Activated CD4-positive, alpha-beta T cell treated with anti-CD3 and anti-CD28 coated beads for 36 hours (primary cell): ENCODE measurements around the gene DDX60. TPM values are rescaled to one million over a fixed set of nuclear protein-coding genes. Genes with fewer than 3 reads are reported as not detected.

Experiments used
- ATAC-seq: fragments of 200-7000 bp; cut with Tn5 transposase; one replicate; pipeline ENCODE4 v1.10.0; 2021; ENCODE audit warnings: mild to moderate bottlenecking, moderate library complexity
- CTCF ChIA-PET: fragments of 350-600 bp; sonication (Branson Sonifier 250); formaldehyde crosslinking; loops from one replicate; lab custom pipeline; 2021; ENCODE audit warnings: antibody characterized with exemption; lab: Charles Lee
- POLR2A ChIA-PET: fragments of 350-600 bp; sonication (Branson Sonifier 250); formaldehyde crosslinking; loops from one replicate; lab custom pipeline; 2021; ENCODE audit warnings: antibody characterized with exemption, inconsistent platforms; lab: Charles Lee
- DNase-seq: peaks from one replicate; pipeline ENCODE4 v3.0.0-alpha.2; 2020
- H3K27ac Mint-ChIP-seq: one replicate; pipeline ENCODE4 v1.8.0; 2021; ENCODE audit warnings: mixed read lengths
- H3K27me3 Mint-ChIP-seq: one replicate; pipeline ENCODE4 v1.8.0; 2021; ENCODE audit warnings: mixed read lengths
- H3K36me3 Mint-ChIP-seq: one replicate; pipeline ENCODE4 v1.8.0; 2021; ENCODE audit warnings: low read depth, mixed read lengths
- H3K4me1 Mint-ChIP-seq: one replicate; pipeline ENCODE4 v1.8.0; 2021; ENCODE audit warnings: mixed read lengths
- H3K4me3 Mint-ChIP-seq: one replicate; pipeline ENCODE4 v1.8.0; 2021; ENCODE audit warnings: mild to moderate bottlenecking, moderate library complexity, mixed read lengths
- H3K9me3 Mint-ChIP-seq: one replicate; pipeline ENCODE4 v1.8.0; 2021; ENCODE audit warnings: low read depth, mixed read lengths
- intact Hi-C, 2 experiments: fragments of 100-400 bp; cut with DNase I in 1 of 2; cut with micrococcal nuclease in 1 of 2; formaldehyde crosslinking; loops; one replicate each; pipeline versions ENCODE4 v1.14.2 to v1.15.1; 2022 to 2024; cut with DNase I, micrococcal nuclease
- total RNA-seq, 2 experiments: library from RNA; stranded (reverse); gene quantifications; one replicate each; pipeline ENCODE4 v1.2.3, GENCODE V29; 2021

The DDX60 gene
- total RNA-seq, 2 experiments from 2014 or later: 22.2 to 23.8 TPM

- intact Hi-C loops: no loop called here
- ChIA-PET POLR2A (no interaction called here), CTCF (interaction anchor here (0.6 kb wide), 2 partner anchors 37 to 85 kb away, joined by 3 to 4 read pairs; no protein-coding TSS in a partner anchor)
- DNase-seq (no peak), ATAC-seq (no peak)
- H3K36me3 Mint-ChIP-seq: peaks cover 17% of the 10 kb centered on the region
- H3K27ac Mint-ChIP-seq: no peak overlapping the region
- H3K9me3 Mint-ChIP-seq: peaks cover 26% of the 10 kb centered on the region
- no peaks in the 10 kb centered on the region for H3K27me3 Mint-ChIP-seq
- no peak overlapping the region for H3K4me3 Mint-ChIP-seq
- H3K4me1 Mint-ChIP-seq: no peaks in the 10 kb centered on the region
Measured at GRCh38 chr4:168203233-168203911, 115.2 kb downstream of the DDX60 start.

DNA sequence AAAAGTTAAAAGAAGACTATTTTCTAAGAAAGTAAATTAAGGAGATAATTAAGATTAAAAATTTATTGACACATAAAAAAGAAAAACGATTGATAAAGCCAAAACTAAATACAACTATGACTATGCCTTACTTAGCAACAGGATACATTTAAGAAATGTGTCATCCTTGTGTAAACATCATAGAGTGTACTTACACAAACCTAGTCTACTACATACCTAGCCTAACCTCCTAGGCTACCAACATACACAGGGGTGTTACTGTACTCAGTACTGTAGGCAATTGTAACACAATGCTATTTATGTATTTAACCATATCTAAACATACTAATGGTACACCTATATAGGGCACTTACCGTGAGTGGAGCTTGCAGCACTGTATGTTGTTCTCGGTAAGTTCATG lies 117.9 kb downstream of the DDX60 start:
- no peak for DNase-seq
- Mint-ChIP-seq H3K27me3 (no peaks in the 10 kb centered on the region), H3K4me3 (no peak overlapping the region), H3K36me3 (peaks cover 17% of the 10 kb centered on the region), H3K27ac (no peak overlapping the region), H3K9me3 (peaks cover 22% of the 10 kb centered on the region), H3K4me1 (no peaks in the 10 kb centered on the region)
- no peak for ATAC-seq
- ChIA-PET CTCF (interaction anchor here (0.6 kb wide), 1 partner anchor 718 kb away, joined by 3 read pairs; no protein-coding TSS in a partner anchor), POLR2A (no interaction called here)
- intact Hi-C loops: no loop called here

DNA sequence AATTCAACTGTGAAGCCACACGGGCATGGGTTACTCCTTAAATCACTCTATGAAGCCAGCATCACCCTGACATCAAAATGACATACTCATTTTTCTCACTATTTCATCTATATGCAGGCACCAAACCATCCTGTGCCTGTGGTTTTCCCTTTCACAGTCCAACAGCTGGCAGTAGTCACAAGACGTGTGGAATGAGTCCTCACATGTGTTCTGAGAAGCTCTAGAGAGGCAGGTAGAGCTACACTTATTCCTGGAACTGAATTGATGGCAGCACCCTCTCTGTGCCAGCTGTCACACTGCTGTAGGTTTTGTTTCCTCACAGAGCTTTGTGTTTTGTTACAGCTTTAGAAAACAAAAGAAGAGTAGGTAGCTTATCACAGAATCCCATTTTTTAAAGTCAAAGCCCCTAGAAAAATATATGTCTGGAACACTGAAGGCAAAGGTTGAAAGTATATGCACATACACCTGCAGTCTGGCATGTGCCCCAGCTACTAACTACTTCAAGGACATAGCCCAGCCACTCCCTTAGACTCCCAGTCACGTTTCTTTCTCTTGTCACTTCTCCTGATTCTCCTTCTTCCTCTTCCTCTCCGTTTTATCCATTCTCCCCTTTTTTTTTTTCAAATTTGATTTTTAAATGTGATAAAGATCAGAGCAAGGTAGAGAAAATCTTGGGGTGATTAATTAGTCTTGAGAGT lies 119.1 kb downstream of the DDX60 start:
- DNase-seq (peak; percentile 17), ATAC-seq (peak; percentile 58)
- Mint-ChIP-seq H3K36me3 (peaks cover 15% of the 10 kb centered on the region), H3K27ac (no peak overlapping the region), H3K4me3 (no peak overlapping the region), H3K4me1 (no peaks in the 10 kb centered on the region), H3K27me3 (no peaks in the 10 kb centered on the region), H3K9me3 (peaks cover 14% of the 10 kb centered on the region)
- CTCF ChIA-PET: no interaction called here
- intact Hi-C loops: no loop called here
- POLR2A ChIA-PET: no interaction called here

DNA sequence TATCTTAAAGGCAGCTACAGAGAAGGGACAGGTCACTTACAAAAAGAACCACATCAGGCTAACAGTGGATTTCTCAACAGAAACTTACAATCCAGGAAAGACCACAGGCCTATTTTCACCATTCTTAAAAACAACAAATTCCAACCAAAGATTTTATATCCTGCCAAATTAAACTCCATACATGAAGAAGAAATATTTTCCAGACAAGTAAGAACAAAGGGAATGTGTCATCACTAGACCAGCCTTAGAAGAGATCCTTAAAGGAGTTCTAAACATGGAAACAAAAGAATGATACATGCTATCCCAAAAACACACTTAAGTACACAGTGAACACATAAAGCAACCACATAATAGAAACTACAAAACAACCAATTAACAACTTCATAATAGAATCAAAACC lies 120.6 kb downstream of the DDX60 start:
- POLR2A ChIA-PET: no interaction called here
- DNase-seq: no peak
- Mint-ChIP-seq H3K27ac (no peak overlapping the region), H3K36me3 (peaks cover 9% of the 10 kb centered on the region), H3K4me1 (no peaks in the 10 kb centered on the region), H3K9me3 (peaks cover 9% of the 10 kb centered on the region), H3K27me3 (no peaks in the 10 kb centered on the region), H3K4me3 (no peak overlapping the region)
- CTCF ChIA-PET: no interaction called here
- intact Hi-C loops: no loop called here
- no peak for ATAC-seq

- intact Hi-C loops: loop anchor here in 1 of 2 experiments (10.0 kb wide), 1 partner anchor 1376 kb away; no protein-coding TSS in a partner anchor
- CTCF ChIA-PET: no interaction called here
- Mint-ChIP-seq H3K36me3 (no peaks in the 10 kb centered on the region), H3K4me1 (peaks cover 4% of the 10 kb centered on the region), H3K27me3 (no peaks in the 10 kb centered on the region), H3K4me3 (no peak overlapping the region), H3K27ac (no peak overlapping the region), H3K9me3 (no peaks in the 10 kb centered on the region)
- POLR2A ChIA-PET: no interaction called here
- no peak for ATAC-seq
- no peak for DNase-seq
Measured at GRCh38 chr4:168188754-168189153, 129.8 kb downstream of the DDX60 start.

DNA sequence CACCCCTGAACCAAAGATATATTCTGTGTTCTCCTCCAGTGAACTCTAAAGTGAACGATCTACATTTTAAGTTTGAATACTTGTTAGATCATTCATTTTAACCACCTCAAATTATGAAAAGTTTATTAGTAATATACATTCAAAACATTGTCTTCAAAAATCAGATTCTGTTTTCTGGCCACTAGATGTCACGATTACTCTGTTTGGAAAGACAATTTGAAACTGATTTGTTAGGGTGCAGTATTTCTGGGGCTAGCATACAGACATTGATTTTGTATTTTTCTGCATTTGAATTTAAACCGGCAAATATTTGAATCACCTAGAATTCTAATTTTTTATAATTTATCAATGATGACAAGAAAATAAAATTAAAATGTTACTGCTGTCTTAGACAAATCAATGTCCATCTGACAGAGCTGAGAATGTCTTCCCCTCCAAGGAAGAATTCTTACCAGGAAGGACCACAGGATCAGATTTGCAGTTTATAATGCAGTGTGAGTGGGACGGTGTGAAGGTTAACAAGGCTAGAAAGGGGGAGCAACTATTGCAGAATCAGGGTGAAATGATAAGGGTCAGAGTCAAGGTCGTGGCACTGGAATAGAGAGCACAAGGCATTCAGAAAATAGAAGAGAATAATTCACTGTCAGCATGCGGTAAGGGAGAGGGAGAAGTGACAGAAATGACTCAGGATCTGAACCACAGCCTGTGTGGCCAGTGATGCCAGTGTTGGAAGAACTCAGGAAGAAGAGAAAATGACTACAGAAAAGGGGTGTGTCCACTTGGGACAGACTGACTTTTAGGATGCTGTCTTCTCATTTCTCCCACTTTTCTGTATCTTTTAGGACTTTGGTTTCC lies 134.6 kb downstream of the DDX60 start:
- ATAC-seq: no peak

GRCh38 chr4:168177546-168178149 lies 140.9 kb downstream of the DDX60 start:
- CTCF ChIA-PET: no interaction called here
- Mint-ChIP-seq H3K9me3 (no peaks in the 10 kb centered on the region), H3K27ac (no peak overlapping the region), H3K4me1 (no peaks in the 10 kb centered on the region), H3K4me3 (no peak overlapping the region), H3K27me3 (no peaks in the 10 kb centered on the region), H3K36me3 (no peaks in the 10 kb centered on the region)
- no peak for DNase-seq
- intact Hi-C loops: no loop called here
- no peak for ATAC-seq
- POLR2A ChIA-PET: no interaction called here

More for the DNA sequence above, 134.6 kb downstream of the DDX60 start:
- ChIA-PET POLR2A (no interaction called here), CTCF (interaction anchor here (1.4 kb wide), 1 partner anchor 11 kb away, joined by 3 read pairs; no protein-coding TSS in a partner anchor)
- Mint-ChIP-seq H3K9me3 (no peaks in the 10 kb centered on the region), H3K36me3 (no peaks in the 10 kb centered on the region), H3K4me1 (peaks cover 4% of the 10 kb centered on the region), H3K4me3 (no peak overlapping the region), H3K27ac (no peak overlapping the region), H3K27me3 (no peaks in the 10 kb centered on the region)
- intact Hi-C loops: loop anchor here (1.0 to 10.0 kb wide), 7 partner anchors 329 to 1381 kb away; no protein-coding TSS in a partner anchor
- DNase-seq: no peak

- Mint-ChIP-seq H3K27ac (no peak overlapping the region), H3K36me3 (no peaks in the 10 kb centered on the region), H3K9me3 (no peaks in the 10 kb centered on the region), H3K4me3 (no peak overlapping the region), H3K27me3 (no peaks in the 10 kb centered on the region), H3K4me1 (no peaks in the 10 kb centered on the region)
- intact Hi-C loops: no loop called here
- ChIA-PET POLR2A (no interaction called here), CTCF (no interaction called here)
- no peak for ATAC-seq
- DNase-seq: no peak
Measured at GRCh38 chr4:168174308-168174707, 144.2 kb downstream of the DDX60 start.

- Mint-ChIP-seq H3K27me3 (no peaks in the 10 kb centered on the region), H3K9me3 (no peaks in the 10 kb centered on the region), H3K4me3 (no peak overlapping the region), H3K27ac (no peak overlapping the region), H3K4me1 (peaks cover 3% of the 10 kb centered on the region), H3K36me3 (no peaks in the 10 kb centered on the region)
- DNase-seq: no peak
- peak; percentile 75 for ATAC-seq
- intact Hi-C loops: no loop called here
- POLR2A ChIA-PET: no interaction called here
- CTCF ChIA-PET: interaction anchor here (1.1 kb wide), 1 partner anchor 14 kb away, joined by 4 read pairs; no protein-coding TSS in a partner anchor
Measured at GRCh38 chr4:168167714-168168284, 150.8 kb downstream of the DDX60 start.
